Keratinocyte (primary cell): ENCODE results near the gene SLC25A36. TPM values are rescaled to one million over a fixed set of nuclear protein-coding genes. Genes with fewer than 3 reads are reported as not detected.
"Not testable (repeated sequence)": the region's sequence is repeated elsewhere in the genome, so short reads cannot be mapped to it uniquely, and the experiment has no call there.

ENCODE experiments used
- DNase-seq: peaks from one replicate; pipeline ENCODE4 v3.0.0-alpha.2; 2011; ENCODE audit warnings: low read depth, missing footprints, low spot score
- FAIRE-seq: peaks from 2 replicates; lab custom pipeline; 2011; peaks lifted over from hg19 to GRCh38; lab: Jason Lieb, UNC
- H2AFZ ChIP-seq: 2 replicates; pipeline ENCODE4 v1.6.0; 2012; ENCODE audit warnings: low read length, control low read depth, inconsistent platforms; ENCODE audit not compliant: control insufficient read depth
- H3K27ac ChIP-seq: 2 replicates; pipeline ENCODE4 v1.5.1; 2011; ENCODE audit warnings: low read length; ENCODE audit not compliant: control insufficient read depth, insufficient read depth
- H3K27me3 ChIP-seq: 3 replicates; pipeline ENCODE4 v1.6.0; 2011; ENCODE audit warnings: low read length; ENCODE audit not compliant: control insufficient read depth, insufficient read depth; ENCODE audit errors: extremely low read depth
- H3K36me3 ChIP-seq, 2 experiments: 2 replicates in 1 of 2; 3 replicates in 1 of 2; pipeline ENCODE4 v1.5.1; 2011; ENCODE audit warnings: low read length in 2 of 2, mild to moderate bottlenecking in 1 of 2; ENCODE audit not compliant: control insufficient read depth in 2 of 2, insufficient read depth in 2 of 2; ENCODE audit errors: extremely low read depth in 1 of 2
- H3K4me1 ChIP-seq: 3 replicates; pipeline ENCODE4 v1.5.1; 2011; ENCODE audit warnings: low read length; ENCODE audit not compliant: control insufficient read depth, insufficient read depth; ENCODE audit errors: extremely low read depth
- H3K4me2 ChIP-seq: 3 replicates; pipeline ENCODE4 v1.6.0; 2011; ENCODE audit warnings: low read depth, low read length; ENCODE audit not compliant: control insufficient read depth, insufficient read depth; ENCODE audit errors: extremely low read depth
- H3K4me3 ChIP-seq, 3 experiments: fragments of 200-600 bp in 1 of 3; sonication (generic) in 1 of 3; 2 replicates in 2 of 3; 3 replicates in 1 of 3; pipeline ENCODE4 v1.5.1; 2011 to 2016; ENCODE audit warnings: low read length in 3 of 3, mild to moderate bottlenecking in 3 of 3, control low read depth in 2 of 3, inconsistent platforms in 1 of 3, low read depth in 1 of 3, mixed read lengths in 1 of 3, mixed run types in 1 of 3, moderate library complexity in 1 of 3; ENCODE audit not compliant: control insufficient read depth in 2 of 3, insufficient read depth in 2 of 3; ENCODE audit errors: extremely low read depth in 1 of 3
- H3K79me2 ChIP-seq: 2 replicates; pipeline ENCODE4 v1.6.0; 2012; ENCODE audit warnings: low read length; ENCODE audit not compliant: control insufficient read depth, insufficient read depth
- H3K9ac ChIP-seq: 3 replicates; pipeline ENCODE4 v1.6.0; 2011; ENCODE audit warnings: low read length; ENCODE audit not compliant: control insufficient read depth, insufficient read depth; ENCODE audit errors: extremely low read depth
- H3K9me1 ChIP-seq: 3 replicates; pipeline ENCODE4 v1.6.0; 2011; ENCODE audit warnings: low read length; ENCODE audit not compliant: control insufficient read depth, insufficient read depth; ENCODE audit errors: extremely low read depth
- H3K9me3 ChIP-seq: 2 replicates; pipeline ENCODE4 v1.5.1; 2012; ENCODE audit warnings: low read depth, low read length; ENCODE audit not compliant: control insufficient read depth
- H4K20me1 ChIP-seq: 3 replicates; pipeline ENCODE4 v1.6.0; 2011; ENCODE audit warnings: low read length; ENCODE audit not compliant: control insufficient read depth, insufficient read depth; ENCODE audit errors: extremely low read depth
- EZH2 ChIP-seq: IDR thresholded peaks from one replicate; pipeline ENCODE4 v1.6.1; 2012; ENCODE audit warnings: inconsistent platforms, mild to moderate bottlenecking, low read length, moderate library complexity
- dilution Hi-C: fragments of 300-500 bp; cut with MboI; formaldehyde crosslinking; loops from one replicate; pipeline ENCODE4 v1.7.0; 2020; ENCODE audit warnings: low sequenced_read_pairs; ENCODE audit not compliant: extremely low pct_ligation_motif_present
- polyA plus RNA-seq, 5 experiments: library from polyadenylated mRNA; depleted of rRNA in 3 of 5; stranded (reverse) in 3 of 5; stranded (forward) in 1 of 5; unstranded in 1 of 5; fragments of >200 nt; gene quantifications; 1 replicate in 1 of 5; 2 replicates in 3 of 5; 3 replicates in 1 of 5; pipeline versions ENCODE4 v1.2.1 to v1.2.3, GENCODE V29; 2011 to 2012; ENCODE audit warnings: missing spikeins in 2 of 5, low read depth in 1 of 5, low replicate concordance in 1 of 5
- TF ChIP-seq, protein P1 (sequence below), 3 experiments: IDR thresholded peaks in 1 of 3; conservative IDR thresholded peaks in 1 of 3; optimal IDR thresholded peaks in 1 of 3; 2 replicates in 2 of 3; 3 replicates in 1 of 3; pipeline versions ENCODE3 to v1.5.1; 2011; ENCODE audit warnings: low read length in 3 of 3, mild to moderate bottlenecking in 3 of 3, moderate library complexity in 2 of 3, control low read depth in 1 of 3, inconsistent platforms in 1 of 3; ENCODE audit not compliant: insufficient read depth in 2 of 3; ENCODE audit errors: extremely low read depth in 1 of 3

Gene SLC25A36
- polyA plus RNA-seq, 1 donor (not counting 4 experiments of a cell fraction or from before 2014, with no cell fraction given) = 69.2 TPM

DNA sequence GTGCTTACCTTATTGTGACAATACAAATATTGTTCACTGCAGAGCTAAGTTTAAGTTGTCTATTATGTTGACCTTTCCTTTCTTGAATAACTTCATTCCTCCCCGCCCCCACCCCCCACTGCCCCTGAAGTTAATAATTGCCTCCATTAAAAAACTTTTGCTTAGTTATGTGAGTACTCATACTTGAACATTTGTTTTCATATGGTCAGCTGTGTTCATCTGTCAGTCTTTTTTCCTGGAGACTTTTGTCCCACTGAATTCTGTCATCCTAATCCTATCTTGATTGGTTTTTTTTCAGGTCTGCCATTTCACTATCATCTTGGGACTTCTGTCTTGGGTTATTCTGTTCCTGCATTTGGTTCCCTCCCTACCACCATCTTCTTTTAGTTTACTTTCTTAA, 8.5 kb downstream of the SLC25A36 start:
- no peak overlapping the region for H3K4me3 ChIP-seq
- no peaks in the 10 kb centered on the region for H3K27me3 ChIP-seq
- peaks cover 3% of the 10 kb centered on the region for H4K20me1 ChIP-seq
- H3K4me2 ChIP-seq = no peak overlapping the region
- DNase-seq (no peak), FAIRE-seq (no peak)
- H3K9ac ChIP-seq = no peak overlapping the region
- no peak for TF ChIP-seq EZH2
- TF ChIP-seq, protein P1, sequence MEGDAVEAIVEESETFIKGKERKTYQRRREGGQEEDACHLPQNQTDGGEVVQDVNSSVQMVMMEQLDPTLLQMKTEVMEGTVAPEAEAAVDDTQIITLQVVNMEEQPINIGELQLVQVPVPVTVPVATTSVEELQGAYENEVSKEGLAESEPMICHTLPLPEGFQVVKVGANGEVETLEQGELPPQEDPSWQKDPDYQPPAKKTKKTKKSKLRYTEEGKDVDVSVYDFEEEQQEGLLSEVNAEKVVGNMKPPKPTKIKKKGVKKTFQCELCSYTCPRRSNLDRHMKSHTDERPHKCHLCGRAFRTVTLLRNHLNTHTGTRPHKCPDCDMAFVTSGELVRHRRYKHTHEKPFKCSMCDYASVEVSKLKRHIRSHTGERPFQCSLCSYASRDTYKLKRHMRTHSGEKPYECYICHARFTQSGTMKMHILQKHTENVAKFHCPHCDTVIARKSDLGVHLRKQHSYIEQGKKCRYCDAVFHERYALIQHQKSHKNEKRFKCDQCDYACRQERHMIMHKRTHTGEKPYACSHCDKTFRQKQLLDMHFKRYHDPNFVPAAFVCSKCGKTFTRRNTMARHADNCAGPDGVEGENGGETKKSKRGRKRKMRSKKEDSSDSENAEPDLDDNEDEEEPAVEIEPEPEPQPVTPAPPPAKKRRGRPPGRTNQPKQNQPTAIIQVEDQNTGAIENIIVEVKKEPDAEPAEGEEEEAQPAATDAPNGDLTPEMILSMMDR (optimal IDR thresholded peaks at IDR 0.05 in 1 of 3, IDR thresholded peaks at IDR 0.05 in 1 of 3, conservative IDR thresholded peaks at IDR 0.05 in 1 of 3; ENCODE audit: extremely low read depth in 1 of 3, insufficient read depth in 2 of 3, low read length in 3 of 3) = no peak
- H3K9me3 ChIP-seq = no peaks in the 10 kb centered on the region
- H2AFZ ChIP-seq = no peak overlapping the region
- no peak overlapping the region for H3K27ac ChIP-seq
- dilution Hi-C loops = no loop called here
- peaks cover 2% of the 10 kb centered on the region for H3K4me1 ChIP-seq
- no peaks in the 10 kb centered on the region for H3K36me3 ChIP-seq
- H3K79me2 ChIP-seq = peaks cover 98% of the 10 kb centered on the region
- peaks cover 3% of the 10 kb centered on the region for H3K9me1 ChIP-seq

GRCh38 chr3:140950863-140951262, 9.2 kb downstream of the SLC25A36 start:
- Histone ChIP-seq H3K4me3 (no peak overlapping the region), H2AFZ (no peak overlapping the region), H3K9me1 (peaks cover 3% of the 10 kb centered on the region), H3K4me2 (no peak overlapping the region), H3K36me3 (no peaks in the 10 kb centered on the region), H3K79me2 (peaks cover 96% of the 10 kb centered on the region), H4K20me1 (no peaks in the 10 kb centered on the region), H3K27me3 (no peaks in the 10 kb centered on the region), H3K9ac (no peak overlapping the region), H3K4me1 (no peaks in the 10 kb centered on the region), H3K27ac (no peak overlapping the region), H3K9me3 (no peaks in the 10 kb centered on the region)
- FAIRE-seq (no peak), DNase-seq (no peak)
- dilution Hi-C loops = no loop called here
- TF ChIP-seq EZH2 = no peak
- TF ChIP-seq, protein P1 (optimal IDR thresholded peaks at IDR 0.05 in 1 of 3, IDR thresholded peaks at IDR 0.05 in 1 of 3, conservative IDR thresholded peaks at IDR 0.05 in 1 of 3; ENCODE audit: extremely low read depth in 1 of 3, insufficient read depth in 2 of 3, low read length in 3 of 3) = no peak

DNA sequence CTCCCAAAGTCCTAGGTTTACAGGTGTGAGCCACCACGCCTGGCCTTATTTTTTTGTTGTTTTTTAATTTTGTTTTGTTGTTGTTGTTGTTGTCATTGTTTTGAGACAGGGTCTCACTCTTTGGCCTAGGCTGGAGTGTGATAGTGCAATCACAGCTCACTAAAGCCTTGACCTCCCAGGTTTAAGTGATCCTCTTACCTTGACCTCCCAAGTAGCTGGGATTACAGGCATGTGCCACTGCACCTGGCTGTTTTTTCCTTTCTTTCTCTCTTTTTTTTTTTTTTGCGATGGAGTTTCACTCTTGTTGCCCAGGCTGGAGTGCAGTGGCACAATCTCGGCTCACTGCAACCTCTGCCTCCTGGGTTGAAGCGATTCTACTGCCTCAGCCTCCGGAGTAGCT, 10.1 kb downstream of the SLC25A36 start:
- H3K9me1 ChIP-seq, H3K4me3 ChIP-seq, FAIRE-seq, H3K27me3 ChIP-seq, H3K9me3 ChIP-seq, H3K36me3 ChIP-seq, H3K9ac ChIP-seq, H3K27ac ChIP-seq, H4K20me1 ChIP-seq, H2AFZ ChIP-seq, DNase-seq, H3K4me1 ChIP-seq, dilution Hi-C loops, H3K4me2 ChIP-seq: not testable (repeated sequence)
- H3K79me2 ChIP-seq = peaks cover 94% of the 10 kb centered on the region
